HCT116 (cell line): Measurements from ENCODE around the gene SETX. TPM values are rescaled to one million over a fixed set of nuclear protein-coding genes. Genes with fewer than 3 reads are reported as not detected.

ENCODE experiments used
- ATAC-seq: fragments of 200-7000 bp; cut with Tn5 transposase; 2 replicates; pipeline ENCODE4 v1.9.1; 2020; ENCODE audit warnings: mild to moderate bottlenecking, moderate library complexity
- BruUV-seq: library from RNA; stranded (reverse); fragments of 400-500 nt; replicated peaks from 2 replicates; lab custom pipeline; 2021; lab: Mats Ljungman, UMichigan
- CTCF ChIA-PET: fragments of 300-600 bp; sonication (Branson Sonifier 250); formaldehyde crosslinking; loops from one replicate; lab custom pipeline; 2021; ENCODE audit warnings: antibody characterized with exemption; lab: Charles Lee
- POLR2A ChIA-PET: fragments of 300-600, 350-600 bp; sonication (Branson Sonifier 250); formaldehyde crosslinking; loops from one replicate; lab custom pipeline; 2021; ENCODE audit warnings: antibody characterized with exemption; lab: Charles Lee
- RAD21 ChIA-PET, 2 experiments: fragments of 300-600 bp; sonication (Branson Sonifier 250); formaldehyde crosslinking; loops; one replicate each; lab custom pipeline; 2023; ENCODE audit warnings: low total read pairs in 2 of 2; ENCODE audit not compliant: uncharacterized antibody in 2 of 2, unreplicated experiment in 2 of 2, low non-redundant PET in 1 of 2; lab: Charles Lee
- DNase-seq: peaks from one replicate; pipeline ENCODE4 v3.0.0-alpha.2; 2010; ENCODE audit warnings: low read depth, low spot score
- H2AFZ ChIP-seq: fragments of 200-600 bp; shearing (Covaris generic), sonication (generic); 2 replicates; pipeline ENCODE4 v1.6.1; 2017; ENCODE audit warnings: low read depth, mixed run types, mixed read lengths, antibody characterized with exemption, low read length; ENCODE audit not compliant: poor library complexity, severe bottlenecking
- H3K27ac ChIP-seq: 2 replicates; pipeline ENCODE4 v1.5.1; 2012; ENCODE audit warnings: low read depth, low read length
- H3K27me3 ChIP-seq: fragments of 200-600 bp; sonication (generic); 2 replicates; pipeline ENCODE4 v1.6.1; 2016; ENCODE audit warnings: mixed run types, low read length, mixed read lengths; ENCODE audit not compliant: insufficient read depth
- H3K36me3 ChIP-seq, 2 experiments: fragments of 200-500 bp in 1 of 2; fragments of 200-600 bp in 1 of 2; sonication (Bioruptor generic) in 1 of 2; sonication (generic) in 1 of 2; 2 replicates each; pipeline versions ENCODE4 v1.5.1 to v1.6.1; 2014 to 2016; ENCODE audit warnings: low read length in 2 of 2, inconsistent platforms in 1 of 2, mixed read lengths in 1 of 2, mixed run types in 1 of 2; ENCODE audit not compliant: insufficient read depth in 2 of 2, control insufficient read depth in 1 of 2
- H3K4me1 ChIP-seq, 2 experiments: fragments of 200-600 bp in 1 of 2; sonication (generic) in 1 of 2; 2 replicates each; pipeline versions ENCODE4 v1.5.1 to v1.6.1; 2012 to 2017; ENCODE audit warnings: low read length in 2 of 2, inconsistent platforms in 1 of 2, mild to moderate bottlenecking in 1 of 2, mixed read lengths in 1 of 2, mixed run types in 1 of 2, moderate library complexity in 1 of 2; ENCODE audit not compliant: insufficient read depth in 2 of 2, control insufficient read depth in 1 of 2
- H3K4me2 ChIP-seq: fragments of 200-600 bp; sonication (generic); 2 replicates; pipeline ENCODE4 v1.6.1; 2017; ENCODE audit warnings: mixed run types, low read length, mixed read lengths
- H3K4me3 ChIP-seq, 2 experiments: fragments of 200-600 bp in 1 of 2; sonication (generic) in 1 of 2; replicated peaks in 1 of 2; 2 replicates each; pipeline ENCODE4 v1.5.1; 2011 to 2016; ENCODE audit warnings: low read length in 2 of 2, control low read depth in 1 of 2, low read depth in 1 of 2, mild to moderate bottlenecking in 1 of 2, mixed read lengths in 1 of 2, mixed run types in 1 of 2
- H3K79me2 ChIP-seq: fragments of 200-600 bp; sonication (generic); 2 replicates; pipeline ENCODE4 v1.6.1; 2017; ENCODE audit warnings: mild to moderate bottlenecking, mixed run types, low read length, moderate library complexity, mixed read lengths; ENCODE audit not compliant: insufficient read depth
- H3K9ac ChIP-seq: fragments of 200-600 bp; sonication (generic); 2 replicates; pipeline ENCODE4 v1.6.1; 2016; ENCODE audit warnings: low read length, mixed read lengths
- H3K9me2 ChIP-seq: fragments of 200-600 bp; sonication (generic), shearing (Covaris generic); 2 replicates; pipeline ENCODE4 v1.6.1; 2017; ENCODE audit warnings: mixed run types, mild to moderate bottlenecking, moderate library complexity; ENCODE audit not compliant: insufficient read depth
- H3K9me3 ChIP-seq, 2 experiments: fragments of 200-500 bp in 1 of 2; fragments of 200-600 bp in 1 of 2; sonication (Bioruptor generic) in 1 of 2; sonication (generic) in 1 of 2; 2 replicates each; pipeline ENCODE4 v1.6.1; 2014 to 2017; ENCODE audit warnings: low read length in 2 of 2, mixed read lengths in 2 of 2, inconsistent platforms in 1 of 2, low read depth in 1 of 2, mild to moderate bottlenecking in 1 of 2, mixed run types in 1 of 2, moderate library complexity in 1 of 2; ENCODE audit not compliant: control insufficient read depth in 1 of 2, insufficient read depth in 1 of 2
- H4K20me1 ChIP-seq: fragments of 200-600 bp; sonication (generic), shearing (Covaris generic); 2 replicates; pipeline ENCODE4 v1.6.1; 2017; ENCODE audit warnings: mixed run types, mild to moderate bottlenecking, moderate library complexity; ENCODE audit not compliant: insufficient read depth
- CBX3 ChIP-seq: IDR thresholded peaks from 2 replicates; pipeline ENCODE4 v1.6.1; 2012; ENCODE audit warnings: low read depth
- EZH2 ChIP-seq: fragments of 200-600 bp; sonication (generic); IDR thresholded peaks from 2 replicates; pipeline ENCODE4 v1.6.1; 2017; ENCODE audit warnings: antibody characterized with exemption, mixed run types
- POLR2AphosphoS5 ChIP-seq: IDR thresholded peaks from 2 replicates; pipeline ENCODE4 v1.6.1; 2011; ENCODE audit warnings: mild to moderate bottlenecking, low read depth, low read length, moderate library complexity
- RAD21 ChIP-seq: IDR thresholded peaks from 2 replicates; pipeline ENCODE4 v1.6.1; 2012; ENCODE audit warnings: low read depth, mild to moderate bottlenecking
- SIN3A ChIP-seq: IDR thresholded peaks from 2 replicates; pipeline ENCODE4 v1.6.1; 2012; ENCODE audit warnings: low read depth
- SP1 ChIP-seq: IDR thresholded peaks from 2 replicates; pipeline ENCODE4 v1.6.1; 2012; ENCODE audit warnings: low read depth
- SRF ChIP-seq: IDR thresholded peaks from 2 replicates; pipeline ENCODE4 v1.6.1; 2012; ENCODE audit warnings: low read depth
- YY1 ChIP-seq: IDR thresholded peaks from 2 replicates; pipeline ENCODE4 v1.6.1; 2011; ENCODE audit warnings: low read length, low read depth, moderate library complexity, mild to moderate bottlenecking; ENCODE audit not compliant: insufficient replicate concordance; ENCODE audit errors: extremely low read depth
- ZFX ChIP-seq: fragments of 450-650 bp; IDR thresholded peaks from 2 replicates; pipeline ENCODE4 v1.6.1; 2017
- ZNF274 ChIP-seq: fragments of 200-500 bp; sonication (Bioruptor generic); IDR thresholded peaks from 2 replicates; pipeline ENCODE4 v1.6.1; 2014; ENCODE audit warnings: mild to moderate bottlenecking, low read depth, low read length, inconsistent platforms
- intact Hi-C: fragments of 100-400 bp; cut with micrococcal nuclease; formaldehyde crosslinking; loops from 2 replicates; pipeline ENCODE4 v1.10.0; 2022
- total RNA-seq: library from RNA; stranded (reverse); gene quantifications from one replicate; pipeline ENCODE4 v1.2.1, GENCODE V29; 2021; ENCODE audit not compliant: unreplicated experiment
- TF ChIP-seq, protein P1 (sequence below): IDR thresholded peaks from 2 replicates; pipeline ENCODE4 v1.6.1; 2011; ENCODE audit warnings: mild to moderate bottlenecking, low read length, moderate library complexity; ENCODE audit not compliant: insufficient replicate concordance; ENCODE audit errors: extremely low read depth
- TF ChIP-seq, protein P2 (sequence below), 3 experiments: fragments of 200-600 bp in 1 of 3; sonication (generic) in 1 of 3; IDR thresholded peaks in 2 of 3; conservative IDR thresholded peaks in 1 of 3; 2 replicates each; pipeline ENCODE4 v1.5.1; 2012 to 2017; ENCODE audit warnings: low read depth in 2 of 3, low read length in 2 of 3, antibody characterized with exemption in 1 of 3, borderline replicate concordance in 1 of 3, control low read depth in 1 of 3, mild to moderate bottlenecking in 1 of 3, mixed read lengths in 1 of 3, mixed run types in 1 of 3, moderate library complexity in 1 of 3; ENCODE audit not compliant: insufficient read depth in 1 of 3
- TF ChIP-seq, protein P3 (sequence below): IDR thresholded peaks from 2 replicates; pipeline ENCODE4 v1.6.1; 2012
- TF ChIP-seq, protein P4 (sequence below): IDR thresholded peaks from 2 replicates; pipeline ENCODE4 v1.6.1; 2012

Gene SETX
- total RNA-seq, 1 experiment from 2014 or later, result 38.5 TPM

DNA sequence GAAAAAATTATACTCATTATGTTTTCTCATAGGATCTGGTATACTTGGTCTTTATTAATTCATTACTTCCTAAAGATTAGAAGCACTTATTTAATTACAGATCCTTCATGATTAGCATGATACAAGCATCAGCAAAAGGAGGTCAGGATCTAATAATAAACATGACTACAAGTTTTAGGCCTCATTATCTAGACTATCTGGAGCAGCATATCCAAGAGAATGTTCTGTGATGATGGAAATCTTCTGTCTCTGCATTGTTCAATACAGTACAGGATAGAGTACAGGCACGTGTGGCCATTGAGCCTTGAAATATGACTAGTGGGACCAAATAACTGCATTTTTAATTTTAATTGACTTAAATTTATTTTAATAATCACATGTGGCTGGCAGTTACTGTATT lies 21.2 kb downstream of the SETX start:
- TF ChIP-seq CBX3, result no peak
- TF ChIP-seq SP1, result no peak
- TF ChIP-seq EZH2, result no peak
- no peak for TF ChIP-seq RAD21
- TF ChIP-seq, protein P1, sequence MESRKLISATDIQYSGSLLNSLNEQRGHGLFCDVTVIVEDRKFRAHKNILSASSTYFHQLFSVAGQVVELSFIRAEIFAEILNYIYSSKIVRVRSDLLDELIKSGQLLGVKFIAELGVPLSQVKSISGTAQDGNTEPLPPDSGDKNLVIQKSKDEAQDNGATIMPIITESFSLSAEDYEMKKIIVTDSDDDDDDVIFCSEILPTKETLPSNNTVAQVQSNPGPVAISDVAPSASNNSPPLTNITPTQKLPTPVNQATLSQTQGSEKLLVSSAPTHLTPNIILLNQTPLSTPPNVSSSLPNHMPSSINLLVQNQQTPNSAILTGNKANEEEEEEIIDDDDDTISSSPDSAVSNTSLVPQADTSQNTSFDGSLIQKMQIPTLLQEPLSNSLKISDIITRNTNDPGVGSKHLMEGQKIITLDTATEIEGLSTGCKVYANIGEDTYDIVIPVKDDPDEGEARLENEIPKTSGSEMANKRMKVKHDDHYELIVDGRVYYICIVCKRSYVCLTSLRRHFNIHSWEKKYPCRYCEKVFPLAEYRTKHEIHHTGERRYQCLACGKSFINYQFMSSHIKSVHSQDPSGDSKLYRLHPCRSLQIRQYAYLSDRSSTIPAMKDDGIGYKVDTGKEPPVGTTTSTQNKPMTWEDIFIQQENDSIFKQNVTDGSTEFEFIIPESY, result no peak
- no peak for TF ChIP-seq YY1
- no peak for TF ChIP-seq ZFX
- TF ChIP-seq, protein P2, sequence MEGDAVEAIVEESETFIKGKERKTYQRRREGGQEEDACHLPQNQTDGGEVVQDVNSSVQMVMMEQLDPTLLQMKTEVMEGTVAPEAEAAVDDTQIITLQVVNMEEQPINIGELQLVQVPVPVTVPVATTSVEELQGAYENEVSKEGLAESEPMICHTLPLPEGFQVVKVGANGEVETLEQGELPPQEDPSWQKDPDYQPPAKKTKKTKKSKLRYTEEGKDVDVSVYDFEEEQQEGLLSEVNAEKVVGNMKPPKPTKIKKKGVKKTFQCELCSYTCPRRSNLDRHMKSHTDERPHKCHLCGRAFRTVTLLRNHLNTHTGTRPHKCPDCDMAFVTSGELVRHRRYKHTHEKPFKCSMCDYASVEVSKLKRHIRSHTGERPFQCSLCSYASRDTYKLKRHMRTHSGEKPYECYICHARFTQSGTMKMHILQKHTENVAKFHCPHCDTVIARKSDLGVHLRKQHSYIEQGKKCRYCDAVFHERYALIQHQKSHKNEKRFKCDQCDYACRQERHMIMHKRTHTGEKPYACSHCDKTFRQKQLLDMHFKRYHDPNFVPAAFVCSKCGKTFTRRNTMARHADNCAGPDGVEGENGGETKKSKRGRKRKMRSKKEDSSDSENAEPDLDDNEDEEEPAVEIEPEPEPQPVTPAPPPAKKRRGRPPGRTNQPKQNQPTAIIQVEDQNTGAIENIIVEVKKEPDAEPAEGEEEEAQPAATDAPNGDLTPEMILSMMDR (IDR thresholded peaks at IDR 0.05 in 2 of 3, conservative IDR thresholded peaks at IDR 0.05 in 1 of 3; ENCODE audit: borderline replicate concordance in 1 of 3, insufficient read depth in 1 of 3, low read depth in 2 of 3, low read length in 2 of 3), result no peak
- no peak for TF ChIP-seq SRF
- TF ChIP-seq, protein P3, sequence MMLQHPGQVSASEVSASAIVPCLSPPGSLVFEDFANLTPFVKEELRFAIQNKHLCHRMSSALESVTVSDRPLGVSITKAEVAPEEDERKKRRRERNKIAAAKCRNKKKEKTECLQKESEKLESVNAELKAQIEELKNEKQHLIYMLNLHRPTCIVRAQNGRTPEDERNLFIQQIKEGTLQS, result no peak
- TF ChIP-seq ZNF274, result no peak
- TF ChIP-seq SIN3A, result no peak
- TF ChIP-seq, protein P4, sequence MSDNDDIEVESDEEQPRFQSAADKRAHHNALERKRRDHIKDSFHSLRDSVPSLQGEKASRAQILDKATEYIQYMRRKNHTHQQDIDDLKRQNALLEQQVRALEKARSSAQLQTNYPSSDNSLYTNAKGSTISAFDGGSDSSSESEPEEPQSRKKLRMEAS, result no peak
- no peak for TF ChIP-seq POLR2AphosphoS5
- Histone ChIP-seq H4K20me1 (no peaks in the 10 kb centered on the region), H3K9me3 (no peaks in the 10 kb centered on the region), H3K27me3 (no peaks in the 10 kb centered on the region), H3K79me2 (0 out of 2 replicates have a peak, but pooled peaks cover 3% of the 10 kb centered on the region), H2AFZ (no peak overlapping the region), H3K4me3 (no peak overlapping the region), H3K4me2 (no peak overlapping the region), H3K27ac (no peak overlapping the region), H3K36me3 (peaks cover 53 to 59% of the 10 kb centered on the region in 2 experiments), H3K4me1 (no peaks in the 10 kb centered on the region), H3K9ac (no peak overlapping the region), H3K9me2 (no peaks in the 10 kb centered on the region)
- ChIA-PET RAD21 (no interaction called here), CTCF (no interaction called here), POLR2A (no interaction called here)
- ATAC-seq (no peak), DNase-seq (no peak)
- BruUV-seq, result no TSS peak
- intact Hi-C loops, result no loop called here
